A549 (cell line): ENCODE data around the gene PTPRN2.

Experiments
- RCOR1 ChIP-seq: fragments of 150-350 bp; IDR thresholded peaks from 2 replicates; pipeline ENCODE4 v1.6.1; 2014; ENCODE audit warnings: antibody characterized with exemption, low read length, low read depth
- REST ChIP-seq: fragments of 200-600 bp; sonication (generic); IDR thresholded peaks from 2 replicates; pipeline ENCODE4 v1.6.1; 2016; ENCODE audit warnings: antibody characterized with exemption, mild to moderate bottlenecking, moderate library complexity

GRCh38 chr7:157603716-157604115 lies 983.9 kb downstream of the PTPRN2 start:
- TF ChIP-seq RCOR1 (no peak), REST (no peak)
